Liver (tissue), 9 donors: ENCODE results near the gene GLB1L3. TPM values are rescaled to one million over a fixed set of nuclear protein-coding genes. Genes with fewer than 3 reads are reported as not detected.

Experiments
- DNase-seq: peaks from one replicate; pipeline ENCODE4 v3.0.0-alpha.2; 2017; ENCODE audit warnings: low spot score
- H3K27ac ChIP-seq, 2 donors: one replicate each; pipeline ENCODE4 v1.7.0; 2013; ENCODE audit warnings: inconsistent platforms in 2 of 2, low read length in 2 of 2, control low read depth in 1 of 2, low read depth in 1 of 2, mild to moderate bottlenecking in 1 of 2
- H3K27me3 ChIP-seq, 4 donors: one replicate each; pipeline versions ENCODE4 v1.6.1 to v1.7.0; 2013; ENCODE audit warnings: low read length in 3 of 4, inconsistent platforms in 1 of 4, mild to moderate bottlenecking in 1 of 4, moderate library complexity in 1 of 4; ENCODE audit not compliant: control insufficient read depth in 4 of 4, insufficient read depth in 4 of 4
- H3K36me3 ChIP-seq, 4 donors: one replicate each; pipeline versions ENCODE4 v1.6.1 to v1.7.0; 2013; ENCODE audit warnings: low read length in 3 of 4, mild to moderate bottlenecking in 3 of 4, low read depth in 1 of 4, moderate library complexity in 1 of 4; ENCODE audit not compliant: control insufficient read depth in 4 of 4, insufficient read depth in 3 of 4
- H3K4me1 ChIP-seq, 4 donors: one replicate each; pipeline versions ENCODE4 v1.6.1 to v1.7.0; 2013; ENCODE audit warnings: low read length in 3 of 4, mild to moderate bottlenecking in 3 of 4, moderate library complexity in 1 of 4; ENCODE audit not compliant: control insufficient read depth in 4 of 4, insufficient read depth in 4 of 4
- H3K4me3 ChIP-seq, 3 donors: one replicate each; pipeline versions ENCODE4 v1.6.1 to v1.7.0; 2013; ENCODE audit warnings: low read length in 3 of 3, control low read depth in 1 of 3, low read depth in 1 of 3, mild to moderate bottlenecking in 1 of 3
- H3K9ac ChIP-seq, 2 donors: one replicate each; pipeline ENCODE4 v1.7.0; 2013; ENCODE audit warnings: low read length in 2 of 2, mild to moderate bottlenecking in 2 of 2, moderate library complexity in 2 of 2, control low read depth in 1 of 2, low read depth in 1 of 2
- H3K9me3 ChIP-seq, 4 donors: one replicate each; pipeline versions ENCODE4 v1.6.1 to v1.7.0; 2013; ENCODE audit warnings: low read length in 3 of 4; ENCODE audit not compliant: control insufficient read depth in 4 of 4
- EGR1 ChIP-seq, 2 donors: IDR thresholded peaks; 2 replicates each; pipeline ENCODE4 v1.6.1; 2016 to 2018; ENCODE audit warnings: antibody characterized with exemption in 2 of 2, low read depth in 2 of 2
- FOXA1 ChIP-seq: IDR thresholded peaks from 2 replicates; pipeline ENCODE4 v1.6.1; 2016; ENCODE audit warnings: antibody characterized with exemption
- FOXA2 ChIP-seq: IDR thresholded peaks from 2 replicates; pipeline ENCODE4 v1.6.1; 2016; ENCODE audit warnings: antibody characterized with exemption
- GABPA ChIP-seq, 2 donors: IDR thresholded peaks in 1 of 2; conservative IDR thresholded peaks in 1 of 2; 2 replicates each; pipeline ENCODE4 v1.6.1; 2016; ENCODE audit warnings: antibody characterized with exemption in 2 of 2, mild to moderate bottlenecking in 1 of 2, moderate library complexity in 1 of 2
- HNF4A ChIP-seq, 2 donors: conservative IDR thresholded peaks; 2 replicates each; pipeline ENCODE4 v1.6.1; 2016; ENCODE audit warnings: antibody characterized with exemption in 2 of 2, mild to moderate bottlenecking in 2 of 2
- HNF4G ChIP-seq: IDR thresholded peaks from 2 replicates; pipeline ENCODE4 v1.6.1; 2016; ENCODE audit warnings: antibody characterized with exemption
- JUND ChIP-seq, 2 donors: IDR thresholded peaks; 2 replicates each; pipeline ENCODE4 v1.6.1; 2016; ENCODE audit warnings: antibody characterized with exemption in 2 of 2
- MAX ChIP-seq: IDR thresholded peaks from 2 replicates; pipeline ENCODE4 v1.6.1; 2016; ENCODE audit warnings: antibody characterized with exemption
- NR2F2 ChIP-seq: IDR thresholded peaks from 2 replicates; pipeline ENCODE4 v1.6.1; 2016; ENCODE audit warnings: antibody characterized with exemption
- RAD21 ChIP-seq, 2 donors: IDR thresholded peaks; 2 replicates each; pipeline ENCODE4 v1.6.1; 2016; ENCODE audit warnings: antibody characterized with exemption in 2 of 2, mild to moderate bottlenecking in 2 of 2
- RXRA ChIP-seq, 2 donors: IDR thresholded peaks; 2 replicates each; pipeline ENCODE4 v1.6.1; 2017 to 2018; ENCODE audit warnings: antibody characterized with exemption in 2 of 2, mild to moderate bottlenecking in 1 of 2
- SP1 ChIP-seq: IDR thresholded peaks from 2 replicates; pipeline ENCODE4 v1.6.1; 2018; ENCODE audit warnings: antibody characterized with exemption, mild to moderate bottlenecking
- TAF1 ChIP-seq: conservative IDR thresholded peaks from 2 replicates; pipeline ENCODE4 v1.6.1; 2016; ENCODE audit warnings: antibody characterized with exemption, mild to moderate bottlenecking
- YY1 ChIP-seq: IDR thresholded peaks from 2 replicates; pipeline ENCODE4 v1.6.1; 2016; ENCODE audit warnings: antibody characterized with exemption, mild to moderate bottlenecking
- ZBTB33 ChIP-seq: IDR thresholded peaks from 2 replicates; pipeline ENCODE4 v1.6.1; 2016; ENCODE audit warnings: antibody characterized with exemption
- WGBS: extraction: QIAGEN DNeasy Blood & Tissue Kit; methylation state at CpG from one replicate; pipeline ENCODE4 v1.1.7; 2013; 5-methylcytosine and 5-hydroxymethylcytosine counted together
- polyA plus RNA-seq, 2 donors: library from polyadenylated mRNA; stranded (reverse) in 1 of 2; unstranded in 1 of 2; fragments of 200-250 nt in 1 of 2; fragments of >200 nt in 1 of 2; fragmentation: Nextera tagmentation in 1 of 2; extraction: Ambion mirVana in 1 of 2; gene quantifications; one replicate each; pipeline versions ENCODE4 v1.2.1 to v1.2.3, GENCODE V29; 2013 to 2015
- total RNA-seq, 2 donors: library from RNA; depleted of rRNA; stranded (reverse); fragments of >200 nt; gene quantifications; one replicate each; pipeline ENCODE4 v1.2.3, GENCODE V29; 2014
- TF ChIP-seq, protein P1 (sequence below): fragments of 150-350 bp; IDR thresholded peaks from 2 replicates; pipeline ENCODE4 v1.5.1; 2017; ENCODE audit warnings: improper control_type of control experiment, low read depth, low read length; ENCODE audit not compliant: missing input control
- donor health status: healthy.
- donor health status: healthy.
- donor health status: healthy.
- donor health status: healthy.
- donor health status: healthy.

Gene GLB1L3
- total and polyA plus RNA-seq, 4 donors, result 0.08 TPM; not detected in 3

DNA sequence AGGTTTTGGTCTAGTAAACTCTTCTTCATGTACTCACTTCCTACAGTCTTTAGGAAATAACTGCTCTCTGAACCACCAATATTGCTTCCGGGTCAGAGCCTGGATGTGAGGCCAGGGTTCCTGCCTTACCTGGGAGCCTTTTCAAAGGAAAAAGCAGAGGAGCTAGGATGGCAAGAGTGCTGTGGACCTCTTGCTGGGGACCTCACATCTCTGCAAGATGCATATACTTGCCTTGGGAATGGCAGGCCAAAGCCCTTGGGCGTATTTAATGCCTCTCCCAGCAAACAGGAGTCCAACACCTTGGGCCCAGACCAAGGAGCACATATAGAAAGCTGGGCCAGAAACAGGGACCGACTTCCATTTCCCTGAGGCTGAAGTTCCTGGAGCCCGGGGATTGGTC is 60.9 kb downstream of the GLB1L3 start (continued):
- TF ChIP-seq HNF4A (conservative IDR thresholded peaks at IDR 0.05) (no peak), JUND (IDR thresholded peaks at IDR 0.05) (no peak), FOXA1 (no peak), MAX (no peak), SP1 (no peak), TAF1 (no peak), RXRA (IDR thresholded peaks at IDR 0.05) (no peak), HNF4G (no peak)

DNA sequence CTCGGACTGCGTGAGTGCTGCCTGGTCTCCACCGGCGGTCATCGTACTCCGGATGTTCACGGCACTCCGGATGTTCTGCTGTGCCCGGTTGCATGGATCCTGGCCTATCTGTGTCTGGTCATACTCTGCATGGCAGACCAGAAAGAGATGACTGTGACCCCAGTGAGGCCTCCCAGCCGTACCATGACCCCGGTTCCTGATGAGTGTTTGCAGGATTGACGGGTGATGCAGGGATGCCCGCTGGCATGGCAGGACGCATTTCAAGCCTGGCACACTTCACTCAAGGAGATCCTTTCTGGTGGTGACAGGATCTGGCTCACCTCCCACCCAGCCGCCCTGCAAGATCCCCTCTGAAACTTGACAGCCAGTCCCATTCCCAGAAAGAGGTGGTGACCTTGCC is 61.9 kb downstream of the GLB1L3 start:
- no peak overlapping the region for H3K27ac ChIP-seq
- WGBS, result 92% methylated on average over 15 of the region's 15 CpGs
- H3K4me1 ChIP-seq, result no peaks in the 10 kb centered on the region
- H3K4me3 ChIP-seq, result no peak overlapping the region
- H3K36me3 ChIP-seq, result no peaks in the 10 kb centered on the region
- TF ChIP-seq ZBTB33 (no peak), FOXA1 (no peak), FOXA2 (no peak), TAF1 (no peak), JUND (IDR thresholded peaks at IDR 0.05) (no peak)
- H3K27me3 ChIP-seq, result no peaks in the 10 kb centered on the region
- H3K9ac ChIP-seq, result no peak overlapping the region
- H3K9me3 ChIP-seq, result no peaks in the 10 kb centered on the region
- DNase-seq, result no peak

GRCh38 chr11:134338654-134339053 is 62.5 kb downstream of the GLB1L3 start:
- no peak for TF ChIP-seq FOXA1
- no peak for TF ChIP-seq JUND (IDR thresholded peaks at IDR 0.05)
- TF ChIP-seq RAD21 (IDR thresholded peaks at IDR 0.05), result no peak
- TF ChIP-seq MAX, result no peak
- TF ChIP-seq GABPA (IDR thresholded peaks at IDR 0.05 in 1 of 2, conservative IDR thresholded peaks at IDR 0.05 in 1 of 2), result no peak
- no peaks in the 10 kb centered on the region for H3K9me3 ChIP-seq
- DNase-seq, result no peak
- no peaks in the 10 kb centered on the region for H3K4me1 ChIP-seq
- 90% methylated on average over 7 of the region's 7 CpGs for WGBS
- no peaks in the 10 kb centered on the region for H3K27me3 ChIP-seq
- H3K27ac ChIP-seq, result no peak overlapping the region
- H3K4me3 ChIP-seq, result no peak overlapping the region
- no peaks in the 10 kb centered on the region for H3K36me3 ChIP-seq
- H3K9ac ChIP-seq, result no peak overlapping the region

DNA sequence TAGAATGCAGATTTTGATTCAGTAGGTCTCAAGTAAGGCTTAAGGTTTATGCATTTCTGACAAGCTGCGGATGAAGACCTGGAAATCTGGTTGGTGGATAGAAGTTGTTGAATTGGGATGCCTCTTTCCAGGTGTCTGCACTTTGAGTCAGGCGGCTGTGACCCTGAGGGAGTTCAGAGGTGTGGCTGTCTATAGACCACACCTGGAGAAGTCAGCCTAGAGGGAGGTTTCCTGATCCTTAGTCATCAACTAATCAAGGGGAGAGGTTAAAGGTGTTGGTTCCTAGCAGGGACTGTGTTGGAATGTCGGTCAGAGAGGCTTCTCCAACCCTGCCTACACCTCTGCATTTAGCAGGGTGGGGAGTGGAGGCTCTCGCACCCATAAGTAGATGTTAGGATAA is 63.6 kb downstream of the GLB1L3 start:
- no peak for DNase-seq
- Histone ChIP-seq H3K27ac (no peak overlapping the region), H3K36me3 (no peaks in the 10 kb centered on the region), H3K27me3 (no peaks in the 10 kb centered on the region), H3K4me1 (no peaks in the 10 kb centered on the region), H3K9ac (no peak overlapping the region), H3K4me3 (no peak overlapping the region), H3K9me3 (no peaks in the 10 kb centered on the region)
- WGBS, result 80% methylated on average over 4 of the region's 4 CpGs
- TF ChIP-seq RAD21 (IDR thresholded peaks at IDR 0.05), result no peak
- TF ChIP-seq EGR1 (IDR thresholded peaks at IDR 0.05; ENCODE audit: low read depth in 2 of 2), result no peak
- no peak for TF ChIP-seq YY1
- no peak for TF ChIP-seq NR2F2
- no peak for TF ChIP-seq RXRA (IDR thresholded peaks at IDR 0.05)
- TF ChIP-seq MAX, result no peak
- no peak for TF ChIP-seq FOXA2
- no peak for TF ChIP-seq HNF4G
- no peak for TF ChIP-seq GABPA (IDR thresholded peaks at IDR 0.05 in 1 of 2, conservative IDR thresholded peaks at IDR 0.05 in 1 of 2)
- TF ChIP-seq, protein P1, sequence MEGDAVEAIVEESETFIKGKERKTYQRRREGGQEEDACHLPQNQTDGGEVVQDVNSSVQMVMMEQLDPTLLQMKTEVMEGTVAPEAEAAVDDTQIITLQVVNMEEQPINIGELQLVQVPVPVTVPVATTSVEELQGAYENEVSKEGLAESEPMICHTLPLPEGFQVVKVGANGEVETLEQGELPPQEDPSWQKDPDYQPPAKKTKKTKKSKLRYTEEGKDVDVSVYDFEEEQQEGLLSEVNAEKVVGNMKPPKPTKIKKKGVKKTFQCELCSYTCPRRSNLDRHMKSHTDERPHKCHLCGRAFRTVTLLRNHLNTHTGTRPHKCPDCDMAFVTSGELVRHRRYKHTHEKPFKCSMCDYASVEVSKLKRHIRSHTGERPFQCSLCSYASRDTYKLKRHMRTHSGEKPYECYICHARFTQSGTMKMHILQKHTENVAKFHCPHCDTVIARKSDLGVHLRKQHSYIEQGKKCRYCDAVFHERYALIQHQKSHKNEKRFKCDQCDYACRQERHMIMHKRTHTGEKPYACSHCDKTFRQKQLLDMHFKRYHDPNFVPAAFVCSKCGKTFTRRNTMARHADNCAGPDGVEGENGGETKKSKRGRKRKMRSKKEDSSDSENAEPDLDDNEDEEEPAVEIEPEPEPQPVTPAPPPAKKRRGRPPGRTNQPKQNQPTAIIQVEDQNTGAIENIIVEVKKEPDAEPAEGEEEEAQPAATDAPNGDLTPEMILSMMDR, result no peak
- no peak for TF ChIP-seq TAF1
- no peak for TF ChIP-seq SP1
- no peak for TF ChIP-seq ZBTB33
- TF ChIP-seq FOXA1, result no peak
